GM12892 (cell line): ENCODE data around the gene PSME3.

ENCODE experiments used
- POLR2A ChIP-seq: IDR thresholded peaks from 2 replicates; pipeline ENCODE4 v1.6.1; 2011; ENCODE audit warnings: low read depth, low read length, control low read depth
- POLR2AphosphoS5 ChIP-seq: IDR thresholded peaks from 2 replicates; pipeline ENCODE4 v1.6.1; 2011; ENCODE audit warnings: low read depth, low read length, control low read depth

DNA sequence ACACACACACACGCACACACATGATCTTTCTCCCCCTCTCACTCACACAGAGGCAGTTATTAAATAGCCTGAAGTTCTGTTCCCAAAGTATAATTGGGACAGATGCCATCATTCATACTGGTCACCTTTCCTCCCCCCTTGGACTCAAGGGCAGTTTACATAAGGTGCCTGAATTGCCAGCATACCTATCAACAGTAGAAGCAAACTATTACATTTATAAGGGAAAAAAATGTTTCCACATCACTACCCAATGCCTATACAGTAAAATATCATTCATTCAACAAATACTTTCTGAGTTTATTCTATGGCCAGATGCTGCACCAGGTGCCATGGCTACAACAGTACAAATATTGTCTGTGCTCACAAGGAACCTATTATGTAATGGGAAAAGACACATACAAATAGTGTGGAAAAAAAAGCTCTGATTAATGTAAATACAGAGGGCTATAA, 28.3 kb upstream of the PSME3 start:
- no peak for TF ChIP-seq POLR2AphosphoS5
- TF ChIP-seq POLR2A: no peak
